Prostate gland (tissue), 2 donors: ENCODE data around the gene ENGASE. TPM values are rescaled to one million over a fixed set of nuclear protein-coding genes. Genes with fewer than 3 reads are reported as not detected.
"Not testable (repeated sequence)": the region's sequence is repeated elsewhere in the genome, so short reads cannot be mapped to it uniquely, and the experiment has no call there.

Experiments used
- DNase-seq: peaks from one replicate; pipeline ENCODE4 v3.0.0-alpha.2; 2019; ENCODE audit warnings: low spot score
- H3K27ac ChIP-seq, 2 donors: fragments of 200-600 bp; sonication (generic); 2 replicates each; pipeline ENCODE4 v1.5.1; 2017 to 2019
- H3K27me3 ChIP-seq: fragments of 200-600 bp; sonication (generic); replicated peaks from 2 replicates; pipeline ENCODE4 v1.5.1; 2019; ENCODE audit not compliant: insufficient read depth
- H3K36me3 ChIP-seq, 2 donors: fragments of 200-600 bp; sonication (generic); 1 replicate in 1 of 2; 2 replicates in 1 of 2; pipeline versions ENCODE4 v1.5.1 to v1.8.1; 2017 to 2019
- H3K4me1 ChIP-seq: fragments of 200-600 bp; sonication (generic); replicated peaks from 2 replicates; pipeline ENCODE4 v1.5.1; 2019
- H3K4me3 ChIP-seq, 2 donors: fragments of 200-600 bp; sonication (generic); 2 replicates each; pipeline ENCODE4 v1.5.1; 2017 to 2019
- H3K9me3 ChIP-seq: fragments of 200-600 bp; sonication (generic); 2 replicates; pipeline ENCODE4 v1.5.1; 2017
- CTCF ChIP-seq, 4 experiments: fragments of 200-600 bp in 2 of 4; fragments of 450-650 bp in 2 of 4; sonication (generic) in 2 of 4; IDR thresholded peaks; 1 replicate in 3 of 4; 2 replicates in 1 of 4; pipeline ENCODE4 v1.5.1; 2016 to 2019; ENCODE audit warnings: antibody characterized with exemption in 4 of 4, mild to moderate bottlenecking in 2 of 4, moderate library complexity in 2 of 4
- POLR2A ChIP-seq: fragments of 450-650 bp; IDR thresholded peaks from one replicate; pipeline ENCODE4 v1.6.1; 2016; ENCODE audit warnings: antibody characterized with exemption, mild to moderate bottlenecking
- POLR2AphosphoS5 ChIP-seq: sonication (generic); formaldehyde crosslinking; IDR thresholded peaks from one replicate; pipeline ENCODE4 v1.6.1; 2017; ENCODE audit warnings: antibody characterized with exemption
- WGBS: methylation state at CpG from one replicate; pipeline ENCODE4 v1.1.5; 2018; 5-methylcytosine and 5-hydroxymethylcytosine counted together
- intact Hi-C: fragments of 100-400 bp; cut with DNase I; formaldehyde crosslinking; loops from one replicate; pipeline ENCODE4 v1.14.2; 2022
- total RNA-seq, 2 donors: library from RNA; depleted of rRNA; stranded (reverse); fragments of >200 nt; gene quantifications; one replicate each; pipeline ENCODE4 v1.1.0, GENCODE V29; 2016

ENGASE gene
- total RNA-seq, 2 donors from 2014 or later: 19.4 to 45.7 TPM

GRCh38 chr17:79027925-79028491 is 46.6 kb upstream of the ENGASE start:
- H3K27ac ChIP-seq: peak overlapping the region; percentile 51 to 83
- peaks cover 22% of the 10 kb centered on the region for H3K4me1 ChIP-seq
- WGBS: 37% methylated on average over 16 of the region's 16 CpGs
- H3K4me3 ChIP-seq: no peak overlapping the region
- H3K27me3 ChIP-seq: no peaks in the 10 kb centered on the region
- H3K9me3 ChIP-seq: no peaks in the 10 kb centered on the region
- H3K36me3 ChIP-seq: no peaks in the 10 kb centered on the region
- TF ChIP-seq CTCF (IDR thresholded peaks at IDR 0.05) (no peak), POLR2A (no peak), POLR2AphosphoS5 (no peak)
- intact Hi-C loops: no loop called here
- DNase-seq: no peak

- TF ChIP-seq CTCF (IDR thresholded peaks at IDR 0.05): peak in 1 of 4 experiments; percentile 15
- no peak for TF ChIP-seq POLR2AphosphoS5
- WGBS: 83% methylated on average over 17 of the region's 17 CpGs
- H3K27me3 ChIP-seq: no peaks in the 10 kb centered on the region
- no peaks in the 10 kb centered on the region for H3K36me3 ChIP-seq
- intact Hi-C loops: no loop called here
- H3K27ac ChIP-seq: peak overlapping the region; percentile 25 to 83
- peaks cover 27% of the 10 kb centered on the region for H3K4me1 ChIP-seq
- no peak overlapping the region for H3K4me3 ChIP-seq
- H3K9me3 ChIP-seq: no peaks in the 10 kb centered on the region
- DNase-seq: no peak
These were observed 45.9 kb upstream of the ENGASE start for GRCh38 chr17:79028496-79029326.

GRCh38 chr17:79029327-79030009 is 45.2 kb upstream of the ENGASE start:
- WGBS: 92% methylated on average over 16 of the region's 16 CpGs
- TF ChIP-seq POLR2A: no peak
- no peak for TF ChIP-seq CTCF (IDR thresholded peaks at IDR 0.05)
- no peak for TF ChIP-seq POLR2AphosphoS5

GRCh38 chr17:79030636-79031035 is 44.0 kb upstream of the ENGASE start:
- 95% methylated on average over 12 of the region's 12 CpGs for WGBS
- peaks cover 27% of the 10 kb centered on the region for H3K4me1 ChIP-seq
- H3K27me3 ChIP-seq, H3K4me3 ChIP-seq, H3K9me3 ChIP-seq, H3K27ac ChIP-seq, H3K36me3 ChIP-seq, DNase-seq, intact Hi-C loops: not testable (repeated sequence)

More at GRCh38 chr17:79029327-79030009, 45.2 kb upstream of the ENGASE start:
- Histone ChIP-seq H3K27me3 (no peaks in the 10 kb centered on the region), H3K36me3 (no peaks in the 10 kb centered on the region), H3K9me3 (no peaks in the 10 kb centered on the region), H3K4me3 (no peak overlapping the region), H3K27ac (no peak overlapping the region), H3K4me1 (peaks cover 34% of the 10 kb centered on the region)
- intact Hi-C loops: no loop called here
- DNase-seq: no peak

GRCh38 chr17:79031996-79032875 is 42.4 kb upstream of the ENGASE start:
- Histone ChIP-seq H3K9me3 (no peaks in the 10 kb centered on the region), H3K27me3 (no peaks in the 10 kb centered on the region), H3K27ac (no peak overlapping the region), H3K36me3 (no peaks in the 10 kb centered on the region), H3K4me1 (peaks cover 18% of the 10 kb centered on the region), H3K4me3 (no peak overlapping the region)
- intact Hi-C loops: no loop called here
- 87% methylated on average over 26 of the region's 26 CpGs for WGBS
- no peak for DNase-seq
- TF ChIP-seq CTCF (IDR thresholded peaks at IDR 0.05) (no peak), POLR2AphosphoS5 (no peak), POLR2A (no peak)
